ENCODE data around the gene CRAMP1.

CRAMP1 gene

DNA sequence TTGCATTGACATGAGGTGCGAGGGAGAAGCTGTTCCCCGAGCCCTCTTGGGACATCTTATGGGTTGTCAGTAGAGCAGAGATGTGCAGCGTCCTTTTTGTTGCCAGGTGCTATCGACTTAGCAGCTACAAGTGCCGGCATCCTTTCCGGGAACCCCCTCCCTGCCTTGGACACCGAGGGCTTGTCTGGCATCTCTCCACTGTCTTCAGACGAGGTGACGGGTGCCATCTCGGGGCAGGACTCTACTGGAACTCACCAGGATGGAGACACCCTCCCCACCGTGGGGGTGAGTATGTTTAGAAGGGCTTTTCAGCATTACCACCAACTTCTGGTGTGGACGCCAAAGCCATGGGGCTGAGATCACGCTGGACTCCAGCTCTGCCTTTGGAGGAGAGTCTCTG, 54.2 kb downstream of the CRAMP1 start:
- Histone ChIP-seq H3K9ac (ENCODE audit: low read depth in 1 of 2, low read length in 2 of 2) (no peak overlapping the region), H3K4me1 (ENCODE audit: control insufficient read depth in 1 of 2, insufficient read depth in 2 of 2, low read length in 2 of 2) (no peaks in the 10 kb centered on the region), H3K9me3 (ENCODE audit: control insufficient read depth in 1 of 2, low read length in 2 of 2) (no peaks in the 10 kb centered on the region), H3K36me3 (ENCODE audit: control insufficient read depth in 1 of 2, insufficient read depth in 2 of 2, low read length in 2 of 2) (peaks cover 74 to 93% of the 10 kb centered on the region in 2 donors), H3K4me3 (ENCODE audit: low read depth in 1 of 2, low read length in 2 of 2) (no peak overlapping the region), H3K27ac (ENCODE audit: low read depth, low read length) (no peak overlapping the region), H3K27me3 (ENCODE audit: control insufficient read depth in 1 of 2, insufficient read depth in 2 of 2, low read length in 2 of 2) (no peaks in the 10 kb centered on the region)

- Histone ChIP-seq H3K27me3 (ENCODE audit: control insufficient read depth in 1 of 2, insufficient read depth in 2 of 2, low read length in 2 of 2) (no peaks in the 10 kb centered on the region), H3K4me3 (ENCODE audit: low read depth in 1 of 2, low read length in 2 of 2) (no peak overlapping the region), H3K9ac (ENCODE audit: low read depth in 1 of 2, low read length in 2 of 2) (no peak overlapping the region), H3K27ac (ENCODE audit: low read depth, low read length) (no peak overlapping the region), H3K36me3 (ENCODE audit: control insufficient read depth in 1 of 2, insufficient read depth in 2 of 2, low read length in 2 of 2) (peaks cover 74 to 95% of the 10 kb centered on the region in 2 donors), H3K4me1 (ENCODE audit: control insufficient read depth in 1 of 2, insufficient read depth in 2 of 2, low read length in 2 of 2) (no peaks in the 10 kb centered on the region), H3K9me3 (ENCODE audit: control insufficient read depth in 1 of 2, low read length in 2 of 2) (no peaks in the 10 kb centered on the region)
Measured at GRCh38 chr16:1667271-1667670, 55.1 kb downstream of the CRAMP1 start.

DNA sequence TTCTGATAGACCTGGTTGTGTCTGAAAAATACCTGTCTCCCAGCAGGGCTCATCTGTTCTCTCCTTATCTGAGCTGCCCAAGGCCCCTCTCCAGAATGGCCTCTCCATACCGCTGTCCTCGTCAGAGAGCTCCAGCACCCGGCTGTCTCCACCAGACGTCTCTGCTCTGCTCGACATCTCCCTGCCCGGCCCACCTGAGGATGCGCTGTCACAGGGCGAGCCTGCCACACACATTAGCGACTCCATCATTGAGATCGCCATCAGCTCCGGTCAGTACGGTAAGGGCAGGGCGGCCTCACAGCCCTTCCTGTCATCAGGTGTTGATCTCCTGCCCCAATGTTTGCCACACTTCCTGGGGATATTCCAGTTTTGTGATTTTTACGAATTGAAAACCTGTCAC, 55.8 kb downstream of the CRAMP1 start:
- no peak overlapping the region for H3K27ac ChIP-seq (ENCODE audit: low read depth, low read length)
- peaks cover 71 to 94% of the 10 kb centered on the region in 2 donors for H3K36me3 ChIP-seq (ENCODE audit: control insufficient read depth in 1 of 2, insufficient read depth in 2 of 2, low read length in 2 of 2)
- no peak overlapping the region for H3K4me3 ChIP-seq (ENCODE audit: low read depth in 1 of 2, low read length in 2 of 2)
- no peak overlapping the region for H3K9ac ChIP-seq (ENCODE audit: low read depth in 1 of 2, low read length in 2 of 2)
- no peaks in the 10 kb centered on the region for H3K4me1 ChIP-seq (ENCODE audit: control insufficient read depth in 1 of 2, insufficient read depth in 2 of 2, low read length in 2 of 2)
- no peaks in the 10 kb centered on the region for H3K9me3 ChIP-seq (ENCODE audit: control insufficient read depth in 1 of 2, low read length in 2 of 2)
- no peaks in the 10 kb centered on the region for H3K27me3 ChIP-seq (ENCODE audit: control insufficient read depth in 1 of 2, insufficient read depth in 2 of 2, low read length in 2 of 2)

DNA sequence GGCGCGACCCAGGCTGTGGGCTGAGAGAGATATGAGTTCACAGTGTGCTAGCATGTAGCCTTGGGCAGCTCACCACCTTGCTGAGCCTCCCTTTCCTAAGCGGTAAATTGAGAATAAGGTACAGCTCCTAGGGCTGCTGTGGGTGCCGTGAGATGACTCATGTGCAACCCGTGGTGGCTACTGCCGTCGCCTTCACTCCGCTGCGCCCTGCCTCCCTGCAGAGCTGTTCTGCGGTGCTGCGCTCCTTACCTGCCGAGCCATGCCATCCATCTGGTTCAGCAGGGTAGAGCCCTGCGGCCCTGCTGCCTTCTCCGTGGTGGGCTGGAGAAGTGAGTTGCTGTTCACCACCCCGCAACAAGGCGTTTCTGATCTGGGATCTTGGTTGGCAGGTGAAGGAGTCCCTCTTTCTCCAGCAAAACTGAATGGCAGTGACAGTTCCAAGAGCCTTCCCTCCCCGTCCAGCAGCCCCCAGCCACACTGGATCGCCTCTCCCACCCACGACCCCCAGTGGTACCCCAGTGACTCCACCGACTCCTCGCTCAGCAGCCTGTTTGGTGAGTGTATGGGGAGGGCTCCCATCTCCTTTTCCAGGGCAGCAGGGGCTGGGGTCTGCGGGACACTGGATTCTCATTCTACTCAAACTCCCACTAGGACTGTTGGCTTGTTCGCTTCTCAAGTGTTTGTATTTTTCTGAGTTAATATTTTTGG, 56.6 kb downstream of the CRAMP1 start:
- no peak overlapping the region for H3K4me3 ChIP-seq (ENCODE audit: low read depth in 1 of 2, low read length in 2 of 2)
- peaks cover 73 to 94% of the 10 kb centered on the region in 2 donors for H3K36me3 ChIP-seq (ENCODE audit: control insufficient read depth in 1 of 2, insufficient read depth in 2 of 2, low read length in 2 of 2)
- H3K9me3 ChIP-seq (ENCODE audit: control insufficient read depth in 1 of 2, low read length in 2 of 2) = no peaks in the 10 kb centered on the region
- H3K4me1 ChIP-seq (ENCODE audit: control insufficient read depth in 1 of 2, insufficient read depth in 2 of 2, low read length in 2 of 2) = no peaks in the 10 kb centered on the region
- no peak overlapping the region for H3K27ac ChIP-seq (ENCODE audit: low read depth, low read length)
- no peak overlapping the region for H3K9ac ChIP-seq (ENCODE audit: low read depth in 1 of 2, low read length in 2 of 2)
- no peaks in the 10 kb centered on the region for H3K27me3 ChIP-seq (ENCODE audit: control insufficient read depth in 1 of 2, insufficient read depth in 2 of 2, low read length in 2 of 2)

GRCh38 chr16:1669698-1670097, 57.5 kb downstream of the CRAMP1 start:
- Histone ChIP-seq H3K9me3 (ENCODE audit: control insufficient read depth in 1 of 2, low read length in 2 of 2) (no peaks in the 10 kb centered on the region), H3K27ac (ENCODE audit: low read depth, low read length) (no peak overlapping the region), H3K9ac (ENCODE audit: low read depth in 1 of 2, low read length in 2 of 2) (no peak overlapping the region), H3K36me3 (ENCODE audit: control insufficient read depth in 1 of 2, insufficient read depth in 2 of 2, low read length in 2 of 2) (peaks cover 75 to 94% of the 10 kb centered on the region in 2 donors), H3K4me1 (ENCODE audit: control insufficient read depth in 1 of 2, insufficient read depth in 2 of 2, low read length in 2 of 2) (no peaks in the 10 kb centered on the region), H3K27me3 (ENCODE audit: control insufficient read depth in 1 of 2, insufficient read depth in 2 of 2, low read length in 2 of 2) (no peaks in the 10 kb centered on the region), H3K4me3 (ENCODE audit: low read depth in 1 of 2, low read length in 2 of 2) (no peak overlapping the region)

DNA sequence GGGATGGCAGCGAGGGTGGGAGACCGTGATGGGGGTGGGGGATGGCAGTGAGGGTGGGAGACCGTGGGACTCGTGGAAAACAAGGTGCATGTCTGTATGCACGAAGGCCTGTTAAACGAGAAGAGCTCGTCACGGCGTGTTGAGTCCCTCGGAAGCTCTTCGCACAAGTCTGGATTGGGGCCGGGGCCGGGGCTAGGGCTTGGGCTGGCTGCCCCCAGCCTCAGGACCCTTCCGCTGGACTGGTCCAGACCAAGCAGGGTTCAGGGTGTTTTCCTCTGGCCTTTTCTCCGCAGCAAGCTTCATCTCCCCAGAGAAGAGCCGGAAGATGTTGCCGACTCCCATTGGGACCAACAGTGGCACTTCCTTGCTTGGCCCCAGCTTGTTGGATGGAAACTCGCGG, 58.2 kb downstream of the CRAMP1 start:
- no peaks in the 10 kb centered on the region for H3K27me3 ChIP-seq (ENCODE audit: control insufficient read depth in 1 of 2, insufficient read depth in 2 of 2, low read length in 2 of 2)
- H3K4me1 ChIP-seq (ENCODE audit: control insufficient read depth in 1 of 2, insufficient read depth in 2 of 2, low read length in 2 of 2) = no peaks in the 10 kb centered on the region
- peaks cover 71 to 94% of the 10 kb centered on the region in 2 donors for H3K36me3 ChIP-seq (ENCODE audit: control insufficient read depth in 1 of 2, insufficient read depth in 2 of 2, low read length in 2 of 2)
- no peak overlapping the region for H3K27ac ChIP-seq (ENCODE audit: low read depth, low read length)
- H3K9me3 ChIP-seq (ENCODE audit: control insufficient read depth in 1 of 2, low read length in 2 of 2) = no peaks in the 10 kb centered on the region
- no peak overlapping the region for H3K4me3 ChIP-seq (ENCODE audit: low read depth in 1 of 2, low read length in 2 of 2)
- no peak overlapping the region for H3K9ac ChIP-seq (ENCODE audit: low read depth in 1 of 2, low read length in 2 of 2)

GRCh38 chr16:1670866-1671265, 58.7 kb downstream of the CRAMP1 start:
- no peaks in the 10 kb centered on the region for H3K27me3 ChIP-seq (ENCODE audit: control insufficient read depth in 1 of 2, insufficient read depth in 2 of 2, low read length in 2 of 2)
- no peaks in the 10 kb centered on the region for H3K4me1 ChIP-seq (ENCODE audit: control insufficient read depth in 1 of 2, insufficient read depth in 2 of 2, low read length in 2 of 2)
- H3K27ac ChIP-seq (ENCODE audit: low read depth, low read length) = no peak overlapping the region
- no peak overlapping the region for H3K9ac ChIP-seq (ENCODE audit: low read depth in 1 of 2, low read length in 2 of 2)
- peaks cover 67 to 92% of the 10 kb centered on the region in 2 donors for H3K36me3 ChIP-seq (ENCODE audit: control insufficient read depth in 1 of 2, insufficient read depth in 2 of 2, low read length in 2 of 2)
- H3K9me3 ChIP-seq (ENCODE audit: control insufficient read depth in 1 of 2, low read length in 2 of 2) = no peaks in the 10 kb centered on the region
- no peak overlapping the region for H3K4me3 ChIP-seq (ENCODE audit: low read depth in 1 of 2, low read length in 2 of 2)

GRCh38 chr16:1673424-1674151, 61.4 kb downstream of the CRAMP1 start:
- Histone ChIP-seq H3K9me3 (ENCODE audit: control insufficient read depth in 1 of 2, low read length in 2 of 2) (no peaks in the 10 kb centered on the region), H3K4me1 (ENCODE audit: control insufficient read depth in 1 of 2, insufficient read depth in 2 of 2, low read length in 2 of 2) (peaks cover 0 to under 1% of the 10 kb centered on the region in 2 donors), H3K9ac (ENCODE audit: low read depth in 1 of 2, low read length in 2 of 2) (no peak overlapping the region), H3K27me3 (ENCODE audit: control insufficient read depth in 1 of 2, insufficient read depth in 2 of 2, low read length in 2 of 2) (no peaks in the 10 kb centered on the region), H3K27ac (ENCODE audit: low read depth, low read length) (no peak overlapping the region), H3K4me3 (ENCODE audit: low read depth in 1 of 2, low read length in 2 of 2) (no peak overlapping the region), H3K36me3 (ENCODE audit: control insufficient read depth in 1 of 2, insufficient read depth in 2 of 2, low read length in 2 of 2) (peaks cover 42 to 72% of the 10 kb centered on the region in 2 donors)

DNA sequence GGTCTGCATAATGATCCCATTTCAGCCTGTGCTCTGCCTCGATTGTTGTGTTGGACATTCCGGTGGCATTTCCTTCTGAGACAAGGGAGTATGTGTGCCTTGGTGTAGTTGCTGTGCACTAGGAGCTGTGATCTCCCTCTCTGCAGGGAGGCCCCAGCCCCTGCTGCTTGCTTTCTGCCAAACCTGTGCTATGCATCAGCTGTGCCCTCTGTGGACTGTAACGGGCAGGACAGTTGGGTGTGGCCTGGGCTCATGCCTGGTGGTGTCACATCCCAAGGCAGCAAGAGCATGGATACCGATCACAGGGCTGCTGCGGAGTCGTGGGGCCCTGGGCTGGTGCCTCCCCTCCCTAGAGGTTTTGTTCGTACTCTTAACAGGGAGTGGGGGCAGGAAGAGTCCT, 62.1 kb downstream of the CRAMP1 start:
- no peak overlapping the region for H3K9ac ChIP-seq (ENCODE audit: low read depth in 1 of 2, low read length in 2 of 2)
- H3K4me1 ChIP-seq (ENCODE audit: control insufficient read depth in 1 of 2, insufficient read depth in 2 of 2, low read length in 2 of 2) = peaks cover 0 to 8% of the 10 kb centered on the region in 2 donors
- H3K27ac ChIP-seq (ENCODE audit: low read depth, low read length) = no peak overlapping the region
- H3K4me3 ChIP-seq (ENCODE audit: low read depth in 1 of 2, low read length in 2 of 2) = no peak overlapping the region
- H3K36me3 ChIP-seq (ENCODE audit: control insufficient read depth in 1 of 2, insufficient read depth in 2 of 2, low read length in 2 of 2) = peaks cover 37 to 65% of the 10 kb centered on the region in 2 donors
- no peaks in the 10 kb centered on the region for H3K27me3 ChIP-seq (ENCODE audit: control insufficient read depth in 1 of 2, insufficient read depth in 2 of 2, low read length in 2 of 2)
- no peaks in the 10 kb centered on the region for H3K9me3 ChIP-seq (ENCODE audit: control insufficient read depth in 1 of 2, low read length in 2 of 2)

DNA sequence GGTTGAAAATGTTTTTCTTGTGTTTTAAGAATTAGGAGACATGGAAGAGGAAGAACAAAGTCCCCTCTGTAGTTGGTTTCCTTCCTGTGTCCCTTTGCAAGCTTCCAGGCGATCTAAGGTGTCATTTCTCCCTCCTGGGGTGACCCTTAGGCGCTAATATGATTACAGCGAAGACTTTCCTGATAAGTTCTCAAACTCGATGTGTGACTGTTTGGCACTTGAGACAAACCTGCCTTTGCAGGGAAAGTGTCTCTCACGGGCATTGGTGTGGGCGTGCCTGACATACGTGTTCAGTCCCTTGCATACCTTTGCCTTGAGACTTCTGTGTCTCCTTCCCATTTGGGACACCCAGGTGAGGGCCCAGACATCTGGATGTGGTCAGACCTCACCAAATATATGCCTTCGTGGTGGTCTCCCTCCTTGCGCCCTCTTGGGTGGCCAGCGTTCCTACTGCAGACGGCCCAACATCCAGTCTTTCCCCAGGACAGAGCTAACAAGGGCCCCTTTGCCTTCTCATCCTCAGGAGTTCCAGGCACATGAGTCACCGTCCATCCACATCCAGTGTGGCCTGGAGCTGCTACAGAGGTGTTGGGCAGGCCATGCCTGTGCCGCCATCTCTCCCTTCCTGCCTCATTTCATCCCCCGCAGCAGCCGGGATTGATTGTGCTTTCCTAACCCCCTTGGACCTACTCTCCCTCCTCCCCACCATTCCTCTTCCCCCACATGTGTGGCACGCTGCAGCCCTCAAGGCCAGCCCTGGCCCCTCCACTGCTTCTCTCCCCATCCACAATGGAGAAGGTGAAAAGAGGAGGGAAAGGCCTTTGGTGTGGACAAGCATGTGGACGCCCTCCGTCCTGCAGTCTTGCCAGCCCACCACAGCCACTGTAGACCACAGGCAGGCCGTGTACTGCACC, 62.8 kb downstream of the CRAMP1 start:
- Histone ChIP-seq H3K27ac (ENCODE audit: low read depth, low read length) (no peak overlapping the region), H3K4me3 (ENCODE audit: low read depth in 1 of 2, low read length in 2 of 2) (no peak overlapping the region), H3K27me3 (ENCODE audit: control insufficient read depth in 1 of 2, insufficient read depth in 2 of 2, low read length in 2 of 2) (no peaks in the 10 kb centered on the region), H3K9me3 (ENCODE audit: control insufficient read depth in 1 of 2, low read length in 2 of 2) (no peaks in the 10 kb centered on the region), H3K9ac (ENCODE audit: low read depth in 1 of 2, low read length in 2 of 2) (no peak overlapping the region), H3K4me1 (ENCODE audit: control insufficient read depth in 1 of 2, insufficient read depth in 2 of 2, low read length in 2 of 2) (peaks cover 0 to 11% of the 10 kb centered on the region in 2 donors), H3K36me3 (ENCODE audit: control insufficient read depth in 1 of 2, insufficient read depth in 2 of 2, low read length in 2 of 2) (peaks cover 33 to 59% of the 10 kb centered on the region in 2 donors)

Data from duodenal mucosa (tissue), 2 donors.